ENCODE results near the gene NOTUM. TPM values are rescaled to one million over a fixed set of nuclear protein-coding genes. Genes with fewer than 3 reads are reported as not detected.
A peak's percentile ranks its signal among the peaks of the same experiment; 100 is the strongest.

The NOTUM gene
- total RNA-seq, 2 experiments from 2014 or later: 0.15 TPM; not detected in 1

- POLR2A ChIA-PET: interaction anchor here (1.6 to 1.7 kb wide), 2 partner anchors 14 to 72 kb away, joined by 3 to 5 read pairs; no protein-coding TSS in a partner anchor
- Mint-ChIP-seq H3K27me3 (peaks cover 4% of the 10 kb centered on the region), H3K36me3 (ENCODE audit: low read depth) (peaks cover 6% of the 10 kb centered on the region), H3K4me3 (no peak overlapping the region), H3K27ac (no peak overlapping the region), H3K4me1 (peaks cover 14% of the 10 kb centered on the region), H3K9me3 (no peaks in the 10 kb centered on the region)
- CTCF ChIA-PET: interaction anchor here (0.5 kb wide), 1 partner anchor 205 kb away, joined by 3 read pairs; no protein-coding TSS in a partner anchor
- DNase-seq: no peak
Measured at GRCh38 chr17:81930142-81931125, 30.6 kb downstream of the NOTUM start.

GRCh38 chr17:81929253-81930141 lies 31.5 kb downstream of the NOTUM start:
- POLR2A ChIA-PET: interaction anchor here (1.6 to 7.6 kb wide), 4 partner anchors 12 to 71 kb away, joined by 3 to 62 read pairs (median 24); partner anchors contain the start of genes ARHGDIA and SIRT7
- Mint-ChIP-seq H3K27ac (no peak overlapping the region), H3K9me3 (no peaks in the 10 kb centered on the region), H3K27me3 (peaks cover 4% of the 10 kb centered on the region), H3K4me1 (peaks cover 22% of the 10 kb centered on the region), H3K36me3 (ENCODE audit: low read depth) (peaks cover 6% of the 10 kb centered on the region), H3K4me3 (peak overlapping the region; percentile 43)
- DNase-seq: no peak
- CTCF ChIA-PET: interaction anchor here (0.6 to 1.0 kb wide), 2 partner anchors 14 to 193 kb away, joined by 3 read pairs; no protein-coding TSS in a partner anchor

GRCh38 chr17:81928544-81929252 lies 32.3 kb downstream of the NOTUM start:
- CTCF ChIA-PET: interaction anchor here (0.6 to 2.4 kb wide), 4 partner anchors 13 to 192 kb away, joined by 3 to 8 read pairs (median 4); no protein-coding TSS in a partner anchor
- DNase-seq: no peak
- peak overlapping the region; percentile 58 for H3K4me3 Mint-ChIP-seq
- H3K36me3 Mint-ChIP-seq (ENCODE audit: low read depth): peaks cover 6% of the 10 kb centered on the region
- no peaks in the 10 kb centered on the region for H3K9me3 Mint-ChIP-seq
- peaks cover 30% of the 10 kb centered on the region for H3K4me1 Mint-ChIP-seq
- H3K27ac Mint-ChIP-seq: no peak overlapping the region
- peaks cover 4% of the 10 kb centered on the region for H3K27me3 Mint-ChIP-seq
- POLR2A ChIA-PET: interaction anchor here (1.7 to 7.6 kb wide), 4 partner anchors 11 to 96 kb away, joined by 5 to 62 read pairs (median 27); partner anchors contain the start of genes ARHGDIA, MCRIP1 and SIRT7

GRCh38 chr17:81927653-81928543 lies 33.1 kb downstream of the NOTUM start, which contains the start of gene MAFG:
TSS of gene MAFG (minus strand) at chr17:81927735. CDS start at chr17:81923185, 4,550 bp downstream.
- peak; percentile 91 for DNase-seq
- ChIA-PET CTCF (interaction anchor here (0.7 to 2.7 kb wide), 9 partner anchors 9 to 110 kb away, joined by 3 to 13 read pairs (median 3); partner anchors contain the start of gene DCXR), POLR2A (interaction anchor here (0.5 to 7.6 kb wide), 12 partner anchors 7 to 226 kb away, joined by 3 to 62 read pairs (median 6); partner anchors contain the start of genes ANAPC11, ARHGDIA, DCXR and MCRIP1)
- Mint-ChIP-seq H3K4me3 (peak within 1 kb of the TSS; percentile 91), H3K4me1 (peaks cover 35% of the 10 kb centered on the region), H3K27ac (peak within 1 kb of the TSS; percentile 94), H3K36me3 (ENCODE audit: low read depth) (peaks cover 7% of the 10 kb centered on the region), H3K27me3 (peaks cover 4% of the 10 kb centered on the region), H3K9me3 (no peaks in the 10 kb centered on the region)

- peaks cover 11% of the 10 kb centered on the region for H3K36me3 Mint-ChIP-seq (ENCODE audit: low read depth)
- H3K4me3 Mint-ChIP-seq: peak overlapping the region; percentile 61
- H3K9me3 Mint-ChIP-seq: no peaks in the 10 kb centered on the region
- CTCF ChIA-PET: interaction anchor here (0.7 to 2.7 kb wide), 9 partner anchors 9 to 111 kb away, joined by 3 to 13 read pairs (median 3); partner anchors contain the start of gene DCXR
- POLR2A ChIA-PET: interaction anchor here (0.5 to 7.6 kb wide), 18 partner anchors 8 to 225 kb away, joined by 3 to 62 read pairs (median 4); partner anchors contain the start of genes ANAPC11, ARHGDIA, DCXR and FASN
- peaks cover 4% of the 10 kb centered on the region for H3K27me3 Mint-ChIP-seq
- H3K27ac Mint-ChIP-seq: peak overlapping the region; percentile 64
- DNase-seq: no peak
- H3K4me1 Mint-ChIP-seq: peaks cover 38% of the 10 kb centered on the region
Measured at GRCh38 chr17:81927152-81927652, 33.8 kb downstream of the NOTUM start.

- CTCF ChIA-PET: interaction anchor here (0.8 to 2.7 kb wide), 5 partner anchors 10 to 111 kb away, joined by 3 to 13 read pairs (median 5); partner anchors contain the start of gene DCXR
- Mint-ChIP-seq H3K4me3 (peak overlapping the region; percentile 91), H3K27ac (peak overlapping the region; percentile 94), H3K4me1 (peaks cover 39% of the 10 kb centered on the region), H3K36me3 (ENCODE audit: low read depth) (peaks cover 13% of the 10 kb centered on the region), H3K27me3 (peaks cover 4% of the 10 kb centered on the region), H3K9me3 (no peaks in the 10 kb centered on the region)
- DNase-seq: peak; percentile 65
- POLR2A ChIA-PET: interaction anchor here (0.8 to 7.6 kb wide), 19 partner anchors 9 to 523 kb away, joined by 3 to 62 read pairs (median 4); partner anchors contain the start of genes ARHGDIA, ARL16, CENPX and DCXR
Measured at GRCh38 chr17:81926451-81927151, 34.4 kb downstream of the NOTUM start.

- H3K36me3 Mint-ChIP-seq (ENCODE audit: low read depth): peaks cover 16% of the 10 kb centered on the region
- no peaks in the 10 kb centered on the region for H3K9me3 Mint-ChIP-seq
- peak overlapping the region; percentile 91 for H3K4me3 Mint-ChIP-seq
- peak overlapping the region; percentile 94 for H3K27ac Mint-ChIP-seq
- no peak for DNase-seq
- peaks cover 42% of the 10 kb centered on the region for H3K4me1 Mint-ChIP-seq
- H3K27me3 Mint-ChIP-seq: peaks cover 4% of the 10 kb centered on the region
- CTCF ChIA-PET: interaction anchor here (0.8 to 2.7 kb wide), 6 partner anchors 9 to 112 kb away, joined by 3 to 13 read pairs (median 4); partner anchors contain the start of genes DCXR and P4HB
- POLR2A ChIA-PET: interaction anchor here (0.7 to 7.6 kb wide), 17 partner anchors 9 to 523 kb away, joined by 3 to 62 read pairs (median 4); partner anchors contain the start of genes ARHGDIA, ARL16, CENPX and DCXR
Measured at GRCh38 chr17:81925860-81926450, 35.0 kb downstream of the NOTUM start.

- ChIA-PET POLR2A (interaction anchor here (0.7 to 7.6 kb wide), 12 partner anchors 8 to 525 kb away, joined by 3 to 62 read pairs (median 4); partner anchors contain the start of genes ANAPC11, ARHGDIA, ARL16 and HGS), CTCF (interaction anchor here (0.9 to 1.7 kb wide), 3 partner anchors 35 to 64 kb away, joined by 3 to 6 read pairs (median 5); partner anchors contain the start of genes NOTUM and P4HB)
- DNase-seq: peak; percentile 57
- Mint-ChIP-seq H3K36me3 (ENCODE audit: low read depth) (peaks cover 20% of the 10 kb centered on the region), H3K9me3 (no peaks in the 10 kb centered on the region), H3K4me3 (peak overlapping the region; percentile 59), H3K27ac (peak overlapping the region; percentile 94), H3K27me3 (peaks cover 4% of the 10 kb centered on the region), H3K4me1 (peaks cover 43% of the 10 kb centered on the region)
Measured at GRCh38 chr17:81924557-81925532, 36.1 kb downstream of the NOTUM start.
